Esophagus muscularis mucosa (tissue), 4 donors: ENCODE data around the gene CD151. TPM values are rescaled to one million over a fixed set of nuclear protein-coding genes. Genes with fewer than 3 reads are reported as not detected.

Source experiments
- DNase-seq: peaks from one replicate; pipeline ENCODE4 v3.0.0-alpha.2; 2017; ENCODE audit errors: extremely low spot score
- H3K27ac ChIP-seq, 4 donors: fragments of 200-600 bp; sonication (generic); replicated peaks in 1 of 4; 1 replicate in 3 of 4; 2 replicates in 1 of 4; pipeline ENCODE4 v1.5.1; 2016 to 2019; ENCODE audit warnings: mild to moderate bottlenecking in 1 of 4
- H3K27me3 ChIP-seq, 4 donors: fragments of 200-600 bp; sonication (generic); one replicate each; pipeline versions ENCODE4 v1.5.1 to v1.6.0; 2016 to 2019
- H3K36me3 ChIP-seq, 4 donors: fragments of 200-600 bp; sonication (generic); one replicate each; pipeline ENCODE4 v1.5.1; 2016 to 2019
- H3K4me1 ChIP-seq, 4 donors: fragments of 200-600 bp; sonication (generic); one replicate each; pipeline ENCODE4 v1.5.1; 2016 to 2019
- H3K4me3 ChIP-seq, 4 donors: fragments of 200-600 bp; sonication (generic); 1 replicate in 2 of 4; 2 replicates in 2 of 4; pipeline ENCODE4 v1.5.1; 2016 to 2019; ENCODE audit warnings: mild to moderate bottlenecking in 4 of 4, moderate library complexity in 1 of 4
- H3K9me3 ChIP-seq, 4 donors: fragments of 200-600 bp; sonication (generic); 1 replicate in 3 of 4; 2 replicates in 1 of 4; pipeline ENCODE4 v1.5.1; 2016 to 2019
- EP300 ChIP-seq: sonication (generic); formaldehyde crosslinking; IDR thresholded peaks from one replicate; pipeline ENCODE4 v1.6.1; 2017; ENCODE audit warnings: antibody characterized with exemption
- POLR2A ChIP-seq: fragments of 450-650 bp; IDR thresholded peaks from one replicate; pipeline ENCODE4 v1.6.1; 2017; ENCODE audit warnings: antibody characterized with exemption, moderate library complexity, mild to moderate bottlenecking, low read depth
- POLR2AphosphoS5 ChIP-seq, 2 donors: sonication (generic); formaldehyde crosslinking; IDR thresholded peaks; one replicate each; pipeline ENCODE4 v1.6.1; 2017; ENCODE audit warnings: antibody characterized with exemption in 2 of 2
- WGBS: methylation state at CpG from one replicate; pipeline ENCODE4 v1.1.5; 2018; 5-methylcytosine and 5-hydroxymethylcytosine counted together
- intact Hi-C: fragments of 100-400 bp; cut with DNase I; formaldehyde crosslinking; loops from one replicate; pipeline ENCODE4 v1.15.1; 2023
- total RNA-seq, 4 donors: library from RNA; depleted of rRNA; stranded (reverse); fragments of >200 nt; gene quantifications; one replicate each; pipeline versions ENCODE4 v1.1.0 to v1.2.1, GENCODE V29; 2016
- TF ChIP-seq, protein P1 (sequence below), 3 experiments: fragments of 200-600 bp in 2 of 3; fragments of 450-650 bp in 1 of 3; sonication (generic) in 2 of 3; IDR thresholded peaks; one replicate each; pipeline ENCODE4 v1.5.1; 2017 to 2019; ENCODE audit warnings: antibody characterized with exemption in 3 of 3, mild to moderate bottlenecking in 2 of 3, moderate library complexity in 1 of 3

CD151 gene
- total RNA-seq, 4 donors from 2014 or later = 219 to 730 (median 352) TPM

DNA sequence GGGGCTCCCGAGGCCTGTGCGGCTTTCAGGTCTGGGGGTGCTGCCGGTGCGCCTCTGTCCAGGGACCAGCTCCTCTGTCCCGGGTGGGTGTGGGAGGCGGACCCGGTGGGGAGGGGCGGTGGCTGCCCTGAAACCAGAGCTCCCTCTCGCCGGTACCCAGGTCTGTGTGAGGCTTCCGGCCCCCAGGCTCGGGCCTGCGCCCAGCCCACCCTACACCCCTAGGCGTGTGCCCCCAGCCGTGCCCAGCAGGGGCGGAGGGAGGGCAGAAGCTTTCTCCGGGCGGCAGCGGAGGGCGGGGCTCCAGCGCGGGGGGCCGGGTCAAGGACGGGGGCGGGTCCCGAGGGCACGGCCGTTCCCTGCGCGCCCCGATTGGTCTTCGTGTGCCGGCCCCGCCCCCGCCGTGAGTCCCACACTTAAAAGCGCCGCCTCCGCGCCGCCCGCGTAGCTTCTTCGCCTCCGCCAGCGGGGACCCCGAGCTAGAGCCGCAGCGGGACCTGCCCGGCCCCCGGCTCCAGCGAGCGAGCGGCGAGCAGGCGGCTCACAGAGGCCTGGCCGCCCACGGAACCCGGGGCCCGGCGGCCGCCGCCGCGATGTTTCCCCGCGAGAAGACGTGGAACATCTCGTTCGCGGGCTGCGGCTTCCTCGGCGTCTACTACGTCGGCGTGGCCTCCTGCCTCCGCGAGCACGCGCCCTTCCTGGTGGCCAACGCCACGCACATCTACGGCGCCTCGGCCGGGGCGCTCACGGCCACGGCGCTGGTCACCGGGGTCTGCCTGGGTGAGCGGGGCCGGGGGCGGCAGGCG is 13.4 kb upstream of the CD151 start:
- H3K4me3 ChIP-seq = peak overlapping the region; percentile 68 to 89 (median 74)
- intact Hi-C loops = no loop called here
- 0% methylated on average over 1 of the region's 96 CpGs for whole genome bisulfite sequencing
- peaks cover 0 to 8% (median under 1%) of the 10 kb centered on the region in 4 donors for H3K27me3 ChIP-seq
- DNase-seq = peak; percentile 96
- peaks cover 33 to 39% (median 34%) of the 10 kb centered on the region in 4 donors for H3K4me1 ChIP-seq
- H3K36me3 ChIP-seq = peaks cover 19 to 43% (median 36%) of the 10 kb centered on the region in 4 donors
- TF ChIP-seq, protein P1, sequence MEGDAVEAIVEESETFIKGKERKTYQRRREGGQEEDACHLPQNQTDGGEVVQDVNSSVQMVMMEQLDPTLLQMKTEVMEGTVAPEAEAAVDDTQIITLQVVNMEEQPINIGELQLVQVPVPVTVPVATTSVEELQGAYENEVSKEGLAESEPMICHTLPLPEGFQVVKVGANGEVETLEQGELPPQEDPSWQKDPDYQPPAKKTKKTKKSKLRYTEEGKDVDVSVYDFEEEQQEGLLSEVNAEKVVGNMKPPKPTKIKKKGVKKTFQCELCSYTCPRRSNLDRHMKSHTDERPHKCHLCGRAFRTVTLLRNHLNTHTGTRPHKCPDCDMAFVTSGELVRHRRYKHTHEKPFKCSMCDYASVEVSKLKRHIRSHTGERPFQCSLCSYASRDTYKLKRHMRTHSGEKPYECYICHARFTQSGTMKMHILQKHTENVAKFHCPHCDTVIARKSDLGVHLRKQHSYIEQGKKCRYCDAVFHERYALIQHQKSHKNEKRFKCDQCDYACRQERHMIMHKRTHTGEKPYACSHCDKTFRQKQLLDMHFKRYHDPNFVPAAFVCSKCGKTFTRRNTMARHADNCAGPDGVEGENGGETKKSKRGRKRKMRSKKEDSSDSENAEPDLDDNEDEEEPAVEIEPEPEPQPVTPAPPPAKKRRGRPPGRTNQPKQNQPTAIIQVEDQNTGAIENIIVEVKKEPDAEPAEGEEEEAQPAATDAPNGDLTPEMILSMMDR (IDR thresholded peaks at IDR 0.05) = peak in 2 of 3 experiments; percentile 27 to 46
- no peak for TF ChIP-seq EP300
- peak; percentile 66 to 89 for TF ChIP-seq POLR2AphosphoS5 (IDR thresholded peaks at IDR 0.05)
- peak; percentile 84 for TF ChIP-seq POLR2A
- H3K27ac ChIP-seq = peak overlapping the region; percentile 90 to 98 (median 92)
- no peaks in the 10 kb centered on the region for H3K9me3 ChIP-seq

DNA sequence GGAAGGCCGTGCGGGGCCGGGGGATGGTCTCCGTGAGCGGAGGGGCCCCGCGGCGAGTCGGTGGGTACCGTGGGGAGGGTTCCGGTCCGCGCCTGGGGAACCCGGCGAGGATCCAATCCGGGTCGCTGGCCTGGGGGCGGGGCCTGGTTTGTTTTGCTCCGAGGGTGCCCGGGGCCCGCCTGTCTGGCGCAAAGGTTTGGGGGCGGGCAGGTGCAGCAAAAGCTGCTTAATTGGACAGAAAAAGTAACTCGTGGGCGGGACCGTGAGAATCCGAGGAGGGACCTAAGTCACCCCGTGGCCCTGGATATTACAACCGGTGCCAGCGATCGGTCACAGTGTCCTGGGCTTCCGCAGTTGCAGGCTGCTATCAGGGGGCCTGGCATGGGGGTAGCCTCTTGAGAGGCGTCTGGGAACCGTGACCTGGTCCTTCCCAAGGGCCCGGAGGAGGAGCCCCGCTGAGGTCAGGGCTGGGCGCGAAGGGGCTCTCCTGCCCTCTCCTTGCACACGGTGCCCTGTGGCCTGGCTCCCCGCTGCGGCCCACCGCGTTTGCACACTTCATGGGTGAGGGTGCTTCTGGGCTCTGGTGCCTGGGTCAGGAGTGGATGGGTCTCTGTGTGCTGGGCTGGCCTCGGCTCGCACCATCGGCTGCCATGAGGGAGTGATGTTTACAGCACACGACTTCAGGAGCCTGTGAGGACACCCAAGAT is 12.7 kb upstream of the CD151 start:
- peak; percentile 96 for DNase-seq
- Histone ChIP-seq H3K9me3 (no peaks in the 10 kb centered on the region), H3K27me3 (peaks cover 0 to 16% (median 4%) of the 10 kb centered on the region in 4 donors), H3K27ac (peak overlapping the region; percentile 90 to 98 (median 92)), H3K4me3 (peak overlapping the region; percentile 68 to 89 (median 74)), H3K36me3 (peaks cover 27 to 43% (median 37%) of the 10 kb centered on the region in 4 donors), H3K4me1 (peaks cover 33 to 39% (median 34%) of the 10 kb centered on the region in 4 donors)
- intact Hi-C loops = no loop called here
- WGBS = 0% methylated on average over 13 of the region's 47 CpGs
- no peak for TF ChIP-seq EP300
- peak; percentile 26 for TF ChIP-seq POLR2A
- TF ChIP-seq, protein P1 (IDR thresholded peaks at IDR 0.05) = no peak
- TF ChIP-seq POLR2AphosphoS5 (IDR thresholded peaks at IDR 0.05) = peak in 1 of 2 donors; percentile 36

DNA sequence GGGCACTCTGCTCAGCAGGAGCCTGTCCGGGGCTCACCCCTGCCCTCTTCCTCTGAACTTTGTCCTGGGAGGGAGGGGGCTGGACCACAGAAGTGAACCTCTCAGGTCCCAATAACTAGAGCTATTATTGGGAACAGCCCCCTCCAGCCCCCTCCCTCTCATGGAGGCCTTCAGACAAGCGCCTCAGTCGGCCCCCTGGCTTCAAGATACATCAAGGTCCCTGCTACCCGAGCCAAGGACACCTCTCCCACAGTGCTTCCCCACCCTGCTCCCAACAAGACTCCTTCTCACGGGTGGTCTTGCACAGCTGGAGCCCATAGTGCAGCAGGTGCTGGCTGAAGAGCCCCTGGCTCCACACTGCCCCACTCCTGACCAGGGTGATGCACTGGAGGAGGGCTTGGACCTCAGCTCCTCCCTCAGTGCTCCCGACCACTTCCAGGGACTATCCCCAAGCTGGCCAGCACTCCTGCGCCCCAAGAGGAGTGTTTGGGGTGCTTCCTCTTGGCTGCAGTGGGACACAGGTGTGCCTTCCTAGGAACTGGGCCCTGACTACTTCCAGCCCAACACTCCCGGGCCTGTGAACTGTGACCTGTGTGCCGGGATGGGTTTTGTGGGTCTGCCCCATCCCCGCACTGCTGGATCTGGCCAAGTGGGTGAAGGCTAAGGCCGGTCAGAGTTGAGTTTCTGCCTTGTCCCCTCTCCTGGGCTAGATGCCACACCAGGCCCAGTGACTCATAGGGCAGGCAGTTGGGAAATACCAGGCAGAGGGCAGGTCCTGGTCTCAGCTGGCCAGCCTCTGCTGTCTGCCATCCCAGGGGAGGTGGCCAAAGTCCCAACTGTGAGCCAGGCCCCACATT is 11.9 kb upstream of the CD151 start:
- TF ChIP-seq, protein P1 (IDR thresholded peaks at IDR 0.05) = no peak
- TF ChIP-seq POLR2AphosphoS5 (IDR thresholded peaks at IDR 0.05) (peak; percentile 60 to 74), EP300 (no peak)
- H3K36me3 ChIP-seq = peaks cover 31 to 46% (median 43%) of the 10 kb centered on the region in 4 donors
- peaks cover 34 to 39% (median 36%) of the 10 kb centered on the region in 4 donors for H3K4me1 ChIP-seq
- peaks cover 0 to 24% (median 11%) of the 10 kb centered on the region in 4 donors for H3K27me3 ChIP-seq
- H3K9me3 ChIP-seq = no peaks in the 10 kb centered on the region
- peak overlapping the region; percentile 68 to 89 (median 74) for H3K4me3 ChIP-seq
- intact Hi-C loops = no loop called here
- DNase-seq = no peak
- H3K27ac ChIP-seq = peak overlapping the region; percentile 90 to 98 (median 92)
- WGBS = 43% methylated on average over 7 of the region's 11 CpGs

DNA sequence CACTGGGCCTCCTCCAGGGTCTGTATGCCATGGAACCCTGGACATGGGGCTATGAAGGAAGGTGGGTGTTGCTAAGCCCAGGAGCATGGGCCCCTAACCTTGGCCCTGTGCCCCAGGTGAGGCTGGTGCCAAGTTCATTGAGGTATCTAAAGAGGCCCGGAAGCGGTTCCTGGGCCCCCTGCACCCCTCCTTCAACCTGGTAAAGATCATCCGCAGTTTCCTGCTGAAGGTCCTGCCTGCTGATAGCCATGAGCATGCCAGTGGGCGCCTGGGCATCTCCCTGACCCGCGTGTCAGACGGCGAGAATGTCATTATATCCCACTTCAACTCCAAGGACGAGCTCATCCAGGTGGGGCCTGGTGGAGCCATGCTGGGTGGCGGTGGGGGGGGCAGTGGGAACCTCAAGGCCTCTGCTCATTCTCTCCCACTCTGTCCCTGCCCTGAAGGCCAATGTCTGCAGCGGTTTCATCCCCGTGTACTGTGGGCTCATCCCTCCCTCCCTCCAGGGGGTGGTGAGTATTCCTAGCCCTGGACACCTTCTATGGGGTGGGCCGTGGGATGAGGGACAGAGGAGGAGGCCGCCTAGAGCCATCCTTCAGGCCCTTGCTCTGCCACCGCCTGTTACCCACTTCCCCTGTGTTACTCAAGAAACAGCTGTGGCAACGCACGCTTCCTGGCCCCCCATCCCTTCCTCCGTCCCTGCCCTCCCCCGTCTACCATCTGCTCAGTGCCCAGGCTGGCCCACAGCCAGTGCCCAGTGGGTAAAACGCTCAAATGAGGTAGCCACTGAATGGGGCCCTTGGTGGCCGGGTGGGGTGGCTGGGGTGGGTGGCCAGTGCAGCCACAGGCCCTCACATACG is 11.0 kb upstream of the CD151 start:
- intact Hi-C loops = no loop called here
- no peak for DNase-seq
- peak overlapping the region; percentile 68 to 89 (median 74) for H3K4me3 ChIP-seq
- H3K36me3 ChIP-seq = peaks cover 31 to 46% (median 45%) of the 10 kb centered on the region in 4 donors
- H3K9me3 ChIP-seq = no peaks in the 10 kb centered on the region
- no peak for TF ChIP-seq POLR2A
- no peak for TF ChIP-seq EP300
- TF ChIP-seq POLR2AphosphoS5 (IDR thresholded peaks at IDR 0.05) = no peak
- TF ChIP-seq, protein P1 (IDR thresholded peaks at IDR 0.05) = no peak
- H3K27me3 ChIP-seq = peaks cover 0 to 32% (median 19%) of the 10 kb centered on the region in 4 donors
- 60% methylated on average over 11 of the region's 22 CpGs for WGBS
- H3K27ac ChIP-seq = peak overlapping the region; percentile 90 to 98 (median 92)
- H3K4me1 ChIP-seq = peaks cover 43 to 46% (median 45%) of the 10 kb centered on the region in 4 donors
